Brain pericyte (primary cell): Measurements from ENCODE around the gene GPC5.
A peak's percentile ranks its signal among the peaks of the same experiment; 100 is the strongest.
"Not testable (repeated sequence)": the region's sequence is repeated elsewhere in the genome, so short reads cannot be mapped to it uniquely, and the experiment has no call there.

Experiments
- DNase-seq: peaks from one replicate; pipeline ENCODE4 v3.0.0-alpha.2; 2012; ENCODE audit warnings: low read depth, low spot score

GPC5 gene

DNA sequence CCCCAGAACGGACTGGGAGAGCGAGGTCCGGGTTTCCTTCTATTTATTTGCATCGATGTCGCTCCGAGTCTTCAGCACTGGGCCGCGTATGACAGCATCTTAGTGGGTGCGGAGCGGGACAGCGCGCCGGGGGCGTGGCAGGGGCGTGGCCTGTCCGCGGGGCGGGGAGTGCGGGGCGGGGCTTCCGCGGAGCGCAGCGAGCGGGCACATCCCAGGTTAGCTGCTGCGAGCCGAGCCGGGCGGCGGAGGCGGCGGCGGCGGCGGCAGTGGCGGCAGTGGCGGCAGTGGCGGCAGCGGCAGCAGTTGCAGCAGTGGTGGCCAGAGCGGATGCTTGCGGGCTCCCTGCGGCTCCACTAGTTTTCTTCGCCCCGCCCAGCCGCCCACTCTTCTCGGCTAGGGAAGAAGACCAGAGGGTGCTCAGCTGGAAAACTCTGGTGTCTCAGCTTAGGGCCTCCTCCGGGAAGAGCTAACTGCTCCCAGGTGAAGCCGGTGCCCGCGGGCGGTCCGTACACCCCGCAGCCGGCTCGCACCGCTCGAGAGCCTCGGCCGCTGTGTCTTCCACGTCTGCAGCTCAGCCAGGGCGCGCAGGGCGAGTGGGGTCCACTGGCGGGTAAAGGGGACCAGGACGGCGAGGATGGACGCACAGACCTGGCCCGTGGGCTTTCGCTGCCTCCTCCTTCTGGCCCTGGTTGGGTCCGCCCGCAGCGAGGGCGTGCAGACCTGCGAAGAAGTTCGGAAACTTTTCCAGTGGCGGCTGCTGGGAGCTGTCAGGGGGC lies at the start of gene GPC5:
Gene GPC5 (plus strand): TSS at position 209 of the 776 bp plus-strand sequence.
- no peak for DNase-seq

DNA sequence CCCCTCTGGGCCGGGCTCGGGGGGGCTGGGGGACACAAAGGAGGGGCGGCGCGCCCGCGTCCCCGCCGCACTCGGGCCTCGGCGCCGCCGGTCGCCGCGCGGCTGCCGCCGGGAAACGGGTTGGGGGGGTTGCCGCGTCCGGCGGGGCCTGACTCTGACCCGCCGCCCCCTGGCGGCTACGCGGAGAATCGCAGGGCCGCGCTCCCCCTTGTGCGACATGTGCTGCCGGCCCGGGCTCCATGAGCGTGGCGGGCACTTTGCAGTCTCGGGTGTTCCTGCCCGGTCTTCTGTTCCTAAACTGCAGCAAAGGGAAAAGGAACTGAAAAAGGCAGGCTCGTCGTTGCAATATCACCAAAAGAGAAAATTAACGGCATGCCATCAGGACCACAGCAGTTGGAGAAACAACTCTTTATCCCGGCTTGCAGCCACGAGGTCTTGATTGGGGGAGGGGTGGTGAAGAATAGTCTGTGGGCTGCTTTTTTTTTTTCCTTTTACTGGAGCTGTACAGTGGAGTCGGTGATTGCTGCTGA lies 49.5 kb upstream of the GPC5 start:
- DNase-seq, result peak; percentile 63

DNA sequence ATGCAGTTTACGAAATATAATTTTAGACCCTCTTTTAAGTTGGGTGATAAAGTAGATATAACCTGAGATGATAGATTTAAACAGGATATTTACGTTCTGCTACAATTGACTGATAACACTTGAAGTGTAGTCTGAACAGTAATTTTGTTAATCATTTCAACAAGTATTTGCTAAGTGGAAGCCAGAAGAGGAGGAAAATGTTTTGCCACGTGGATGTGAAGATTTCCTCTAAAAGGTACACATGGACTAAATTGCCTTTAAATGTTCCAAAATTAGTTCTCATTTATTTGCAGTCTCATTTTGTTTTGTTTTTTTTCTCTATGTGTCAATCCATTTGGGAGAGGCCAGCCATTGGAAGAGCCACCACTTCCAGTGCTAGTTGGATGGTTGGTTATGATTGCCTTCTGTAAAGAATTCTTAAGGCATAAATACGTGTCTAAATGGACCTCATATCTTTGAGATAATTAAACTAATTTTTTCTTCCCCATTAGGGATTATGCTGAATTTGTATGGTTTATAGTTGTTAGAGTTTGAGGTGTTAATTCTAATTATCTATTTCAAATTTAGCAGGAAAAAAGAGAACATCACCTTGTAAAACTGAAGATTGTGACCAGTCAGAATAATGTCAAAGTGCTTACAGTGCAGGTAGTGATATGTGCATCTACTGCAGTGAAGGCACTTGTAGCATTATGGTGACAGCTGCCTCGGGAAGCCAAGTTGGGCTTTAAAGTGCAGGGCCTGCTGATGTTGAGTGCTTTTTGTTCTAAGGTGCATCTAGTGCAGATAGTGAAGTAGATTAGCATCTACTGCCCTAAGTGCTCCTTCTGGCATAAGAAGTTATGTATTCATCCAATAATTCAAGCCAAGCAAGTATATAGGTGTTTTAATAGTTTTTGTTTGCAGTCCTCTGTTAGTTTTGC lies 48.2 kb upstream of the GPC5 start:
- DNase-seq, result no peak

DNA sequence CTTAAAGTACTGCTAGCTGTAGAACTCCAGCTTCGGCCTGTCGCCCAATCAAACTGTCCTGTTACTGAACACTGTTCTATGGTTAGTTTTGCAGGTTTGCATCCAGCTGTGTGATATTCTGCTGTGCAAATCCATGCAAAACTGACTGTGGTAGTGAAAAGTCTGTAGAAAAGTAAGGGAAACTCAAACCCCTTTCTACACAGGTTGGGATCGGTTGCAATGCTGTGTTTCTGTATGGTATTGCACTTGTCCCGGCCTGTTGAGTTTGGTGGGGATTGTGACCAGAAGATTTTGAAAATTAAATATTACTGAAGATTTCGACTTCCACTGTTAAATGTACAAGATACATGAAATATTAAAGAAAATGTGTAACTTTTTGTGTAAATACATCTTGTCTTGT lies 47.3 kb upstream of the GPC5 start:
- DNase-seq, result no peak

DNA sequence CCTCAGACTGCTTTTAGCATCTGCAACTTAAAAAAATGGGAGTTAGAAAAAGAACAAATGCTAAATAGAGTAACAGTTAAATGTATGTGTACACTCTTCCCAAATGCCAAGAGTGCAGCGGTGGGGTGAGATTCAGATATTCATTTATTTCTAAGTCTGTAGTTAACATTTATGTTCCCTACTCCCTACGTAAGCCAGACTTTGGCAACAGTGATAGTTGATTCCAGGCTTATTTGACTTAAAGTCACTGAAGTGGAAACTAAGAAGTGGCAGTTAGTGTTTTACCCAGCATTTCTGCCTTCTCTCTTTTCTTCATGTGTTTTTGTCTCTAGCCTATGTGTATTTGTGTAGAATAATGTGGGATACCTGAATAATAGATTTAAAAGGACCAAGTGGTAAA lies 46.4 kb upstream of the GPC5 start:
- DNase-seq, result no peak

DNA sequence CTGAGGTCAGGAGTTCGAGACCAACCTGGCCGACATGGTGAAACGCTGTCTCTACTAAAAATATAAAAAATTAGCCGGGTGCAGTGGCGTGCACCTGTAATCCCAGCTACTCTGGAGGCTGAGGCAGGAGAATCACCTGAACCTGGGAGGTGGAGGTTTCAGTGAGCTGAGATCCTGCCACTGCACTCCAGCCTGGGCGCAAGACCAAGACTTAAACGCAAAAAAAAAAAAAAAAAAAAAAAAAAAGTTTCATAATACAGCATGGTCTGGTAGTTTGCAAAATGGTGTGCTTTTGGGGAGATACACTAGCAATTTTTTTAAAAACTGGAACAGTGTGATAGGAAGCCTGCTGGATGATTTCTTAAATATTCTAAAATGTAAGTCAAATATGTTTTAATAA lies 45.5 kb upstream of the GPC5 start:
- not testable (repeated sequence) for DNase-seq

DNA sequence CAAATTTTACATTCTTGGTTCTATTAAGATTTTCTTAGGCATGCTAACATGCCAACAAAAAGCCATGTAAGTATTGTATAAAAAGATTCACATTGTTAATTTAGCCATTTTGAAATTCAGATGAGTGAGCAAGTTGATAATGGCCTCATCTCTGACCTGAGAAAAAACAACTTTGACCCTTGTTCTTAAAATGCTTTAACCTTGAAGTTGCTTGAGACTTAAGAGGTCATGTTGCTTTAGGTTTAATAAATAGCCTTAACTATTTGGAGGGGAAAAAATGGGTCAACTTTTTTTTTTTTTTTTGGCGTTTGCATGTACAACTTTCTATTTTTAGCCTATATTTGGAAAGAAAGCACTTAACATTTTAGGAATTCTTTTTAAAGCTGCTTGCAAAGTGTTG lies 44.9 kb upstream of the GPC5 start:
- DNase-seq, result no peak

DNA sequence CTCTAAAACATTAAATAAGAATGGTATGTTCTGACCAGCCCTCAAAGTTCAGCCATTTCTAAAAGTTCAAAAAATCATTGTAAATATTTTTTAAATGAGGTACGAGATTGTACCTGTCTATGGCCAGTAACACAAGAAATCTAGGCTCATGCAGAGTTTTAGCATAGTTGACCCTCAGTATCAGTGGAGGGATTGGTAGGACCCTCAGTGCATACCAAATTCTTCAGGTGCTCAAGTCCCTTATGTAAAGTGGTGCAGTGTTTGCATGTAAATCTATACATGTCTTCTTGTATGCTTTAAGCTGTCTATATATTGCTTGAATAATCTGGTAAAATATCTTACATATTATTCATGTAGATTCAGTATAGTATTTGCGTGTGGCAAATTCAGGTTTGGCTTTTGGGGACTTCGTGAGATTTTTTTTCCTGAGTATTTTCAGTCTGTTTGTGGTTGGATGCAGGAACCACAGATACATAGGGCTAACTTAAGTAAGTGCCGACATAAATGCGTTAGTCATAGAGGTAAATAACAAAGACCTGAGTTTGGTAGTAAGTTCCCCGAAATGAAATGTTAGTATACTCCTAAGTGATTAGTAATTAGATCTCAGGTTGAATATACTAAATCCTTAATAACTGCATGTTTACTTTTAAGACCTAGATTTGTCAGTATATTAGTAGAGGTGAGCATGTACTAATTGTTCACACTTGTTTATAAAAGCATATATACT lies 43.2 kb upstream of the GPC5 start:
- DNase-seq, result no peak

DNA sequence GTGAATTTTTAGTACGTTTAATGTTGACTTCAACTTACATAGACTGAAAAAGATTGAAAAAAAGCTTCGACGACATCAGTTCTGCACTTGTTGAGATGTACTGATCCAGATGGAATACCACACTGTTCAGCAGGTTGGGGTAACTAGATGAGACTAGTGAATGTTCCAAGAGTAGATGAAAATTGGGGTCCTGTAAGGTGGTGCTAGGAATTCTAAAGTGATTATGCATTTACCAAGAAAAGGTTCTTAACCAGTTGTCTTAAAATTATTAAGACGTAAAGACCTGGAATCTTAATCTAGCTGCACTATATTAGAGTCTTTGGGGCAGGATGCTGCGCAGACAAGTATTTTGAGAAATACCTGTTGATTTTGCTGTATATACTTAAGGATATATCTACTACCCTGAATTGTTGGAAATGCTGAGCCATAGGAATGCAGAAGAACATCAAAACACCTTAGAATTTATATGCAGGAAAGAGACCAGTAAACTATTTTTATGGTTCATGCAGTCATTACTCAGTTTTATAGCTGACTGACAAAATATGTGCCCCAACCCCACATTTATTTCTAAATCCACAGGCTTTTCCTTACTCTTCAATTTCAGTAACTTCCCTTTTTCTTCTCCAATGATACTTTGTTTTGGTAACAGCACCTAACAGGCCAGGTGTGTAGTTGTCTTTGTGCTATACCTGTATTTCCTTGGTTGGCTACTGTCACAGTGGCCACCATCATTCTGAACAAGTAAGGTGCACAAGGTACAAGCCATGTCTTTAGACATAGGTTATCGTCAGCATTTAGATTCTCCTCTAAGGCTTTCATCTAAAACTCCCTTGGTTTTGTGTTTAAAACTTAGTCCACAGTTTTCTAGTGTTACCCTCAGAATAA lies 42.4 kb upstream of the GPC5 start:
- no peak for DNase-seq

DNA sequence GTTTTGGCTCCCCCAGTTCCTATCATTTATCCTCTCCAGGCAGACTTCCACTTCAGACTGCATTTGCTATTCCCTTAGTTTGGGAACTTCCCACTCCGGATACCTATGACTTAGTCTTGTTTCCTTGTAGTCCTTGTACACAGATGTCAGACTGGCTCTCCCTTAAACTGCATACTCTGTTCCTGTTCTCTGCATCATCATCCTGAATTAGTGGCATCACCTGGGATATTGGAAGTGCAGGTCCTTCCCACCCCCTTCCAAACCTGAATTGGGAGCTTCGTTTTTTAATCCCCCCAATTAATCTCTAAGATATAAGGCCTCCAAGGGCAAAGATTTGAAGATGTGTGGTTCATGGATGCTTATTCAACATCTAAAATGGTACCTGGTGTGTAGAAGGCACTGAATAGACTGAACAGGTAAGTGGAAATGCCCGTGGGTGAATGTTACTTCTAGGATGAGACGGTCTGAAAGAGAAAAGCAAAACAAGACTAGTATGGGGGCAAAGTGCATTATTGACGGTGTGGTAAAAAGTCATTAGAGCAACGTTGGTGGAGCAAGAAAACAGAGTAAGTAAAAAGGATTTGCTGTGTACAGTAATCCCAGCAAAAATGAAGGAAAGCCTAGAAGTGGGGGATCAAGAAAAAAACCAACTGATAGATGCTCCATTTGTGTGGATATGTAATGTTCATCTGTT lies 41.4 kb upstream of the GPC5 start:
- DNase-seq, result no peak

DNA sequence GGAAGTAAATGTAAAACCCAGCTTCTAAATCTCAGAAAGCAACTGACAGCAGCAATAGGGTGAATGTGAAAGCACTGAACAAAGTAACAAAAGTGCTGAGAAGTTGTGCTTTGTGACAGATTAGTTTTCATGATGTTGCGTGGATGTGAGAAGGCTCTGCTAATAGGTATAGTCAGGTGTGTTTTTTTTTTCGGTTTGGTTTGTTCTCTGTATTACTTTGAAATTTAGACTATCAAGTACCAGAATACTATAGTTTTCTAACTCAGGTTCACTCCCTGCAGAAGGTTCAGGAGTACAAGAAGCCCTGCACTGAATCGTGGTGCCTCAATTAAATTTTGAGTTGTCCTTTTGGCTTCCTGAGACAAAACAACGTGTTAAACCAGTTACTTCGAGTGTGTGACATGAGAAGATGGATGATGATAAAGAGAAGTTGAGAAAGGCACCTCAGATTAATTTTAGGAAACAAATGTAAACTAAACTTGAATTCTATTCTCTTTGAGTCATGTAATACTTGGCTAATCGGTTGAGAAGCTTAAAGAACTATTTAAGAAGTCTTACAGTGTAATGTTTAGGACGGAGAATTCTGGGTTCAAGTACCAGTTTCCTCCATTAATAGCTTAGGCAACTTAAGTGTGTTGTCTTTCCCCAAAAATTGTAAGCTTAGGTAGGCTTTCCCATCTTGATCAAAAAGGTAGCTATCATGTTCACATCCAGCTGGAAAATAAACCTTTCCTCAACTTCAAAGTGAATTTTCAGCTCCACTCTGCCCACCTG lies 40.6 kb upstream of the GPC5 start:
- DNase-seq, result no peak

DNA sequence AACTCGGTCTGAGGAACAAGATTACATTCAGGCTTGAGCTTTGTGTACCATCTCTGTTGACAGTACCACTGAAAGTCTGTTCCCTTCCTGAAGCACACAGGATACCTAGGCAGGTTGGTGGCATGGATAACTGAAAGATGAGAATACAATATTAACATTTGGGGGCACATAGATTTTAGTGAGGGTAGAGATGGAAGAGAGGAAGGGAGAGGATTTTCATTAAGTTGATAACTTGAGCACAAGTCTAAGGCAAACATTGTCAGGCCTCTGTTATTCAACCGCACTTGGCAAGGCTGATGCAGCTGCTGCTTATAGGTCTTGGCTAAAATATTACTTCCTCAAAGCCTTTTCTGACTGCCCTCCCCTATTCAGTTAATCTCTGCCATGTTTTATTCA lies 40.0 kb upstream of the GPC5 start:
- no peak for DNase-seq

DNA sequence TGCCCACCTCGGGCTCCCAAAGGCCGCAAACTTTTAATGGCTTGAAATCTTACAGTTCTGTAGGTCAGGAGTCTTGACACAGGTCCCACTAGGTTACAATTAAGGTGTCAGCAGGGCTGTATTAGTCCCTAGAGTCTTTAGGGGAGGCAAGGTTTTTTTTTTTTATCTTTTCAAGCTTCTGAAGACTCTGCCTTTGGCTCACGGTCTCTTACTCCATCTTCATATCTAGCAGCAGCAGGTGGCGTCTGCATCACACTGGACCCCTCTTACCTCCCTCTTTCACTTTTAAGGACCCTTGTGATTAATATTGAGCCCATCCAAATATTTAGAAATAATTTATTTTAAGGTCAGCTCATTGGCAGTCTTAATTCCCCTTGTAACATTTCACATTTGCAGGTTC lies 39.3 kb upstream of the GPC5 start:
- no peak for DNase-seq

DNA sequence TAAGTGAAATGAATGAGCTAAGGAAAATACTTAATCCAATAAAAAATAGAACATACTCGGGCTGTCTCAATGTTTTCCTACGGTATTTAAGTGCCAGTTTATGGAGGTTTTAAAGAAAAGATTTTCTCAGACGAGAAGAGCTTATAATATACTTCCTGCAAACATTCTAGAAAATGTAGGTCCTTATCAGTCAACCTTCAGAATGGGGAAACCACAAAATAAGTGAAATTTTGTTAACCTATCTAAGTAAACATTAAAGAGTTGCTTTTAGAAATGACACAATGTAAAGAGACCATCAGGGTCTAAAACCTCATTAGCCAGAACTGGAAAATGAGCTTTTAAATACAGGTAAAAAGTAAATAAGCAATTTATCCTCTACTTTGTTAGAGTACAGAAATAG lies 38.8 kb upstream of the GPC5 start:
- no peak for DNase-seq

DNA sequence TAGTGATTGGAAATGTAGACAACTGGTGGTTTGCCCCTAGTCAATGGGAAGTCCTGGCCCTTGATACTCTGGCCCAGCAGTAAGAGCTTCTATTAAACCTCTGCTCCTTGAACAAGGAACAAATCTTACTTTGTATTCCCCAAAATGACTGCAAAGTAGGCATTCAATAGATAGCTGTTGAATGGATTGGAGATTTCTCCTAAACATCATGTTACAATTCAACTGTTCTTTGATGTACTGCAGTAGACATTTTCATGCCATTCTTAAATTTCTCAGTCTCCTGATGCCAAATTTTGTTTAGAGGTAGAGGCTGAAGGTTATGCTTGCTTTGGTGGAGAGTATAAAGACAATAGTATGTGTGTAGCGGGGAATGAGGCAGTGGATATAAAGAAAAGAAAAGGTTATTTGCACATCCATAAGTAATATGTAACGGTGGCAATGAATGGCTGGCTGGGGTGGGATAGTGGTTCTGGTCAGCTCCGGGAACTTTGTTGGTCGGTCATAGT lies 38.1 kb upstream of the GPC5 start:
- DNase-seq, result no peak

DNA sequence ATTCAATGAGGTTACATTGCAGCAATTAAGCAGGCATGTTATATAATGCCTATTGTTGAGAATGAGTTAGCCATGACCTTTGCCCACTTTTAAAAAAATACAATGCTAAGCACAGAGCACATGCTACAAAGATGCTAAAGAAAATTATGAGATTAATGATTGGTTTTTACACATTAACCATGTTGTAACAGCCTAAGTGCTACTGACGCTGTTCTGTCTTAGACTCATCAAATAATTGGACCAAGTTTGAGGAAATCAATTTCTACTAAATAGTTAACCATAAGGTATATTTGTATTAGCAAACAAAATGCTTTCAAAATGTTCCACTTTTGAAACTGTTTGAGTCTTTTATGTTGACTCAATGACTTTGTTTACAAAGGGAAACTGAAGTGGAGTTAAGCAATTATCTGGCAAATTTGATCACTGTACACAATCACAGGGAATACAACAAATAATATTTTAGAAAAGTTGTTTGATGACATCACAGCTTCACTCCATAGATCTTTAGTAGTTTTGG lies 36.6 kb upstream of the GPC5 start:
- no peak for DNase-seq

DNA sequence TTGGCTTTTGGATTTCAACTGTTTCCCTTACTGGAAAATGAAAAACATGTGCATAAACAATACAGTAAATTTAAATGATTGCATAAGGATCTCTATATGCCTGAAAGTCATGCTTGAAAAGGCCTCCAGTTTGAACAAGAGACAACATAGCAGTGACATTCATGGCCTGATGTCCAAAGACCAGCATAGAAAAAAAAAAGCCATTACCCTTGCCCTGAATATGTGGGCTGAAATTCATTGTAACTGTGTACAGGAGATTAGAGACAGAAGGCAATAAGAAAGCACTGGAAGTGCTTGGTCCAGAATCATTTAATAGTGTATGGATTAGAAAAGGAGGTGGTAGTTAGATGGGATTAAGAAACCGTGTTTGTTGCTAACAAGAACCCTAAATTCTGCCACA lies 35.5 kb upstream of the GPC5 start:
- no peak for DNase-seq

DNA sequence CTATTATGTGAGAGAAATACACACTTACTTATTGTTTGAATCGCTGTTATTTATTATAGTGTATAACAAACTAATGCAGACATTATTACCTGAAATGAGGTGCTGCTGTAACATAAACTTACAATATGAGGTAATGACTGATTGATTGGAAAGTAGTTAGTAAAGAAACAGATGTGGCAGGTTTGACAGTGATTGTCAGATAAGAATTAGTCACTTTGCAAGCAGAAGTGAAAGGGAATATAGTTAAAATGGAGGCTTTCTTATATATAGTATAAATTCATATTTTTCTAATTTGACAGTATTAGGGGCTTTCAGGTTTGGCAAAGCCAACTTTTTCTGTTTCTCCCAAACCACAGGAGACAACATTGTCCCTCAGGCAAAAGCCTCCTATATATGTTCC lies 30.3 kb upstream of the GPC5 start:
- DNase-seq, result no peak
